Measurements from ENCODE around the gene LLCFC1. TPM values are rescaled to one million over a fixed set of nuclear protein-coding genes. Genes with fewer than 3 reads are reported as not detected.

Gene LLCFC1
- total RNA-seq, 1 donor from 2014 or later = not detected

Other genes starting within 250 kb of the LLCFC1 start
- gene PRSS1, start 190.0 kb upstream of the LLCFC1 start, total RNA-seq = 30.7 TPM
- 94.5 TPM for gene PRSS2, start 168.5 kb upstream of the LLCFC1 start, total RNA-seq
- gene EPHB6, start 84.4 kb upstream of the LLCFC1 start, total RNA-seq = 16.7 TPM
- 47.3 TPM for gene TRPV6, start 53.7 kb upstream of the LLCFC1 start, total RNA-seq
- not detected for gene TRPV5, start 5.7 kb upstream of the LLCFC1 start, total RNA-seq
- gene KEL, start 22.9 kb downstream of the LLCFC1 start, total RNA-seq = 0.17 TPM
- not detected for gene OR9A2, start 87.6 kb downstream of the LLCFC1 start, total RNA-seq
- not detected for gene OR6V1, start 112.9 kb downstream of the LLCFC1 start, total RNA-seq
- gene PIP, start 192.6 kb downstream of the LLCFC1 start, total RNA-seq = not detected
- gene TAS2R39, start 243.9 kb downstream of the LLCFC1 start, total RNA-seq = not detected

Data from mucosa of gallbladder (tissue), 1 donor.